Thyroid gland (tissue), 4 donors: ENCODE measurements around the gene GTF2A2. TPM values are rescaled to one million over a fixed set of nuclear protein-coding genes. Genes with fewer than 3 reads are reported as not detected.

ENCODE experiments used
- DNase-seq, 2 donors: peaks; one replicate each; pipeline ENCODE4 v3.0.0-alpha.2; 2019
- H3K27ac ChIP-seq, 3 donors: fragments of 200-600 bp; sonication (generic); 1 replicate in 2 of 3; 2 replicates in 1 of 3; pipeline ENCODE4 v1.5.1; 2016 to 2019; ENCODE audit warnings: mild to moderate bottlenecking in 1 of 3, moderate library complexity in 1 of 3
- H3K27me3 ChIP-seq: fragments of 200-600 bp; sonication (generic); one replicate; pipeline ENCODE4 v1.5.1; 2019
- H3K36me3 ChIP-seq, 2 donors: fragments of 200-600 bp; sonication (generic); one replicate each; pipeline ENCODE4 v1.5.1; 2016 to 2019
- H3K4me1 ChIP-seq, 2 donors: fragments of 200-600 bp; sonication (generic); one replicate each; pipeline ENCODE4 v1.5.1; 2017 to 2019
- H3K4me3 ChIP-seq, 3 donors: fragments of 200-600 bp; sonication (generic); replicated peaks in 1 of 3; 1 replicate in 2 of 3; 2 replicates in 1 of 3; pipeline ENCODE4 v1.5.1; 2016; ENCODE audit warnings: mild to moderate bottlenecking in 1 of 3
- H3K9me3 ChIP-seq: fragments of 200-600 bp; sonication (generic); one replicate; pipeline ENCODE4 v1.5.1; 2017
- POLR2A ChIP-seq, 2 donors: fragments of 450-650 bp; IDR thresholded peaks; one replicate each; pipeline ENCODE4 v1.6.1; 2017; ENCODE audit warnings: antibody characterized with exemption in 2 of 2, mild to moderate bottlenecking in 2 of 2, moderate library complexity in 1 of 2
- WGBS, 2 donors: methylation state at CpG; one replicate each; pipeline ENCODE4 v1.1.5; 2017; 5-methylcytosine and 5-hydroxymethylcytosine counted together
- intact Hi-C: fragments of 100-400 bp; cut with DNase I; formaldehyde crosslinking; loops from one replicate; pipeline ENCODE4 v1.15.1; 2023
- total RNA-seq, 4 donors: library from RNA; depleted of rRNA; stranded (reverse); fragments of >200 nt; gene quantifications; one replicate each; pipeline ENCODE4 v1.2.3, GENCODE V29; 2016
- TF ChIP-seq, protein P1 (sequence below), 6 experiments: fragments of 200-600 bp in 3 of 6; fragments of 450-650 bp in 3 of 6; sonication (generic) in 3 of 6; IDR thresholded peaks; one replicate each; pipeline ENCODE4 v1.5.1; 2016 to 2019; ENCODE audit warnings: antibody characterized with exemption in 6 of 6, mild to moderate bottlenecking in 2 of 6, inconsistent platforms in 1 of 6, moderate library complexity in 1 of 6

Gene GTF2A2
- total RNA-seq, 4 donors from 2014 or later: 22.3 to 73.6 (median 37.9) TPM

DNA sequence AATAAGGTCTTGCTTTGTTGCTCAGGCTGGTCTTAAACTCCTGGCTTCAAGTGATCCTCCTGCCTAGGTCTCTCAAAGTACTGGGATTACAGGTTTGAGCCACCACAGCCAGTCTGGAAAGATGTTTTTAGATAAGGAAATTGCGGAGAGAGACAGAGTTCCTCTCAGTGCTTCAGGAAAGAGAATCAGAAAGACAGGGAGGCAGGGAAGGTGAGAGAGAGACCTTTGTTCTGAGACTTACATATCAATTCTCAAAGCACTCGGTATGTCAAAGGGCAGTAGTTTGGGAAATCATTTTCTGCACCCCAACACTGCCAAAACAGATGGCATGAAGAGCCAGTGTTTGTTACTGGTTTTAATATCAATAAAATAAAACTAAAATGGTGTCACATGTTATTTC lies 58.9 kb downstream of the GTF2A2 start:
- H3K27me3 ChIP-seq: no peaks in the 10 kb centered on the region
- H3K9me3 ChIP-seq: no peaks in the 10 kb centered on the region
- no peaks in the 10 kb centered on the region for H3K36me3 ChIP-seq
- no peak overlapping the region for H3K4me3 ChIP-seq
- TF ChIP-seq, protein P1, sequence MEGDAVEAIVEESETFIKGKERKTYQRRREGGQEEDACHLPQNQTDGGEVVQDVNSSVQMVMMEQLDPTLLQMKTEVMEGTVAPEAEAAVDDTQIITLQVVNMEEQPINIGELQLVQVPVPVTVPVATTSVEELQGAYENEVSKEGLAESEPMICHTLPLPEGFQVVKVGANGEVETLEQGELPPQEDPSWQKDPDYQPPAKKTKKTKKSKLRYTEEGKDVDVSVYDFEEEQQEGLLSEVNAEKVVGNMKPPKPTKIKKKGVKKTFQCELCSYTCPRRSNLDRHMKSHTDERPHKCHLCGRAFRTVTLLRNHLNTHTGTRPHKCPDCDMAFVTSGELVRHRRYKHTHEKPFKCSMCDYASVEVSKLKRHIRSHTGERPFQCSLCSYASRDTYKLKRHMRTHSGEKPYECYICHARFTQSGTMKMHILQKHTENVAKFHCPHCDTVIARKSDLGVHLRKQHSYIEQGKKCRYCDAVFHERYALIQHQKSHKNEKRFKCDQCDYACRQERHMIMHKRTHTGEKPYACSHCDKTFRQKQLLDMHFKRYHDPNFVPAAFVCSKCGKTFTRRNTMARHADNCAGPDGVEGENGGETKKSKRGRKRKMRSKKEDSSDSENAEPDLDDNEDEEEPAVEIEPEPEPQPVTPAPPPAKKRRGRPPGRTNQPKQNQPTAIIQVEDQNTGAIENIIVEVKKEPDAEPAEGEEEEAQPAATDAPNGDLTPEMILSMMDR (IDR thresholded peaks at IDR 0.05): no peak
- TF ChIP-seq POLR2A (IDR thresholded peaks at IDR 0.05): no peak
- intact Hi-C loops: no loop called here
- DNase-seq: no peak
- 93 to 95% methylated on average over 2 of the region's 2 CpGs for WGBS, 2 donors
- H3K4me1 ChIP-seq: peaks cover 5 to 9% of the 10 kb centered on the region in 2 donors
- H3K27ac ChIP-seq: no peak overlapping the region

GRCh38 chr15:59596640-59597039 lies 60.7 kb downstream of the GTF2A2 start:
- intact Hi-C loops: no loop called here
- Histone ChIP-seq H3K27me3 (no peaks in the 10 kb centered on the region), H3K9me3 (no peaks in the 10 kb centered on the region), H3K36me3 (no peaks in the 10 kb centered on the region), H3K27ac (no peak overlapping the region), H3K4me1 (peaks cover 5 to 9% of the 10 kb centered on the region in 2 donors), H3K4me3 (no peak overlapping the region)
- TF ChIP-seq, protein P1 (IDR thresholded peaks at IDR 0.05): no peak
- no peak for TF ChIP-seq POLR2A (IDR thresholded peaks at IDR 0.05)
- no peak for DNase-seq

- intact Hi-C loops: no loop called here
- H3K4me1 ChIP-seq: peaks cover 5 to 9% of the 10 kb centered on the region in 2 donors
- WGBS, 2 donors: 79 to 83% methylated on average over 7 of the region's 7 CpGs
- DNase-seq: no peak
- peak overlapping the region; percentile 51 to 90 (median 69) for H3K27ac ChIP-seq
- no peaks in the 10 kb centered on the region for H3K27me3 ChIP-seq
- H3K9me3 ChIP-seq: no peaks in the 10 kb centered on the region
- H3K4me3 ChIP-seq: no peak overlapping the region
- H3K36me3 ChIP-seq: no peaks in the 10 kb centered on the region
- TF ChIP-seq POLR2A (IDR thresholded peaks at IDR 0.05): no peak
- TF ChIP-seq, protein P1 (IDR thresholded peaks at IDR 0.05): no peak
Measured at GRCh38 chr15:59595434-59595915, 61.8 kb downstream of the GTF2A2 start.

GRCh38 chr15:59594991-59595390 lies 62.3 kb downstream of the GTF2A2 start:
- no peak for TF ChIP-seq POLR2A (IDR thresholded peaks at IDR 0.05)
- TF ChIP-seq, protein P1 (IDR thresholded peaks at IDR 0.05): no peak
- peak overlapping the region; percentile 51 to 90 (median 69) for H3K27ac ChIP-seq
- WGBS, 2 donors: 94 to 97% methylated on average over 2 of the region's 2 CpGs
- DNase-seq: no peak
- intact Hi-C loops: no loop called here
- H3K27me3 ChIP-seq: no peaks in the 10 kb centered on the region
- H3K4me3 ChIP-seq: no peak overlapping the region
- H3K9me3 ChIP-seq: no peaks in the 10 kb centered on the region
- no peaks in the 10 kb centered on the region for H3K36me3 ChIP-seq
- H3K4me1 ChIP-seq: peaks cover 5 to 9% of the 10 kb centered on the region in 2 donors

- TF ChIP-seq, protein P1 (IDR thresholded peaks at IDR 0.05): no peak
- no peak for TF ChIP-seq POLR2A (IDR thresholded peaks at IDR 0.05)
- Histone ChIP-seq H3K27me3 (no peaks in the 10 kb centered on the region), H3K4me1 (peaks cover 5 to 9% of the 10 kb centered on the region in 2 donors), H3K36me3 (no peaks in the 10 kb centered on the region), H3K9me3 (no peaks in the 10 kb centered on the region), H3K27ac (peak overlapping the region; percentile 51 to 90 (median 69)), H3K4me3 (no peak overlapping the region)
- 20 to 38% methylated on average over 3 of the region's 3 CpGs for WGBS, 2 donors
- peak; percentile 54 to 66 for DNase-seq
- intact Hi-C loops: no loop called here
Measured at GRCh38 chr15:59594493-59594942, 62.8 kb downstream of the GTF2A2 start.
